NCI-H187 (cell line): ENCODE results near the gene KAT8.
A peak's percentile ranks its signal among the peaks of the same experiment; 100 is the strongest.
"Not testable (repeated sequence)": the region's sequence is repeated elsewhere in the genome, so short reads cannot be mapped to it uniquely, and the experiment has no call there.

Source experiments
- DNase-seq, 2 experiments: peaks; one replicate each; lab custom pipeline; 2025; lab: John Stamatoyannopoulos, UW

The KAT8 gene

DNA sequence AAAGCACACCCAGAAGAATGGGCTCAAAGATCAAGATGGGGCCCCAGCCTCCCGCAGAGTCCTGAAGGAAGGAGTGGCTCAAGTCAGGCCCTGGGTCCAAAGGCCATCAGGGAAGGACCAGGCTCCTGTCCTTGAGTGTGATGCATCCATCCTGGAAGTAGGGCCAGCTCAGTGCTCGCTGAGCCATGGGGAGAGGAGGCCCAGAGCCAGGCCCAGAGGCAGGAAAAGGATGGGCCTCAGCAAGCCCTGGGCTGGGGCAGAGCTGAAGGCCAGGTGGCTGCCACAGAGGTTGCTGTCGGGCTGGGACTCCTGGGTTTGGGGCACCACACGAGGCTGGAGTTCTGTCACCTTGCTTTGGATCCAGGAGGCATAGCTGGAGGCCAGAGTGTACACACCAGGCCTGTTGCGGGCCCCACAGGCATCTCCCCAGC is 14.4 kb downstream of the KAT8 start:
- DNase-seq, result no peak

DNA sequence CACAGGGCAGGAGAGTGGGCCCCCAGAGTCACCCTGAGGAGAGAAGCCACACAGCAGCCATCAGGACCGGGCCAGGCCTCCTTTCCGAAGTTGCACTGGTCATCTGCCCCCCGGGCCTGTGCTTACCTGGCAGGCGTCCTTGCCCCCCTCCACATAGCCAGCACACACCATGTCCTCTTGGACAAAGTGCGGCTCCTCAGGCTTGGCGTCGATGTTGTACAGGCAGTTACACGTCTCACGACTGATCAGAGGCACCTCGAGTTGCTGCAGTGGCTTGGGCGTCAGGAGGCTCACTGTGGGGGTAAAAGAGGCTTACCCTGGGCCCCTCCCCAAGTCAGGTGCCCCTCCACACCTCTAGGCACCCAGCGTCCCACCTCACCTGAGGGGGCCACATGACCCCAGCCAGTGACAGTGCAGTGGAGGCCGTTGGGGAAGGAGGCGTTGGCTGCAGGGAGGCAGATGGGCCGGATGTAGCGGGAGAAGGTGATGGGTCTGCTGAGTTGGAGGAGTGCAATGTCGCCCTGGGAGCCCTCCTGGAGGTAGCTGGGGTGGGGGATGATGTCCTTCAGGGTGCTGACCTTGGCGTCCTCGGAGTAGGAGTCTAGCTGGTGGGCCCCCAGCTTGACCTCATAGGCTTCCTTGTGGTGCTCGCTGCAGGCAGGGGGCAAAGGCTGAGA is 15.0 kb downstream of the KAT8 start:
- DNase-seq, result no peak

DNA sequence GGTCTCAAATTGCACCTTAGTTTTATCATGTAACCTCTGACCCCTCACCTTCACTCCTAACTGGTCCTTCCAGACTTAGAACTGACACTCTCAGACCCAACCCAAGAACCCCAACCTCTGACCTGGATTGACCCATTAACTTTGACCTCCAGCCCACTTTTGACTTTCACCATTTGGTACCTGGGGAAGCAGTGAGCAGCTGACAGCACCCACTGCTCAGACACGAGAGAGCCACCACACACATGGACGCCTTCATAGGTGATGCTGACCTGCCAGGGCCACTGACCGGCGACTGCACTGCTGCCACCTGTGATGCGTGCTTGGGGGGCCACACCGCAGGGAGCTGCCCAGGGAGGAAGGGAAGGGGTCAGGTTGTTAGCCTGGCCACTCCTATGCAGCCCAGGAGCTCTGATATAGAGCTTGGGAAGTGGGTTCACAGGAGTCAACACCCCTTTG is 15.6 kb downstream of the KAT8 start:
- DNase-seq, result no peak

GRCh38 chr16:31134091-31134571 is 16.7 kb downstream of the KAT8 start:
- DNase-seq, result no peak

- no peak for DNase-seq
Observed at GRCh38 chr16:31134625-31135534, 17.4 kb downstream of the KAT8 start.

GRCh38 chr16:31135535-31136286 is 18.2 kb downstream of the KAT8 start, which contains the start of gene PRSS8:
Gene PRSS8 (minus strand): TSS chr16:31135727. CDS start chr16:31135498, 229 bp downstream.
- no peak for DNase-seq

GRCh38 chr16:31136287-31136662 is 18.8 kb downstream of the KAT8 start:
- DNase-seq, result no peak

- DNase-seq, result not testable (repeated sequence)
Observed at GRCh38 chr16:31136822-31137499, 19.5 kb downstream of the KAT8 start.

- DNase-seq, result no peak
Observed at GRCh38 chr16:31138621-31139578, 21.4 kb downstream of the KAT8 start.

DNA sequence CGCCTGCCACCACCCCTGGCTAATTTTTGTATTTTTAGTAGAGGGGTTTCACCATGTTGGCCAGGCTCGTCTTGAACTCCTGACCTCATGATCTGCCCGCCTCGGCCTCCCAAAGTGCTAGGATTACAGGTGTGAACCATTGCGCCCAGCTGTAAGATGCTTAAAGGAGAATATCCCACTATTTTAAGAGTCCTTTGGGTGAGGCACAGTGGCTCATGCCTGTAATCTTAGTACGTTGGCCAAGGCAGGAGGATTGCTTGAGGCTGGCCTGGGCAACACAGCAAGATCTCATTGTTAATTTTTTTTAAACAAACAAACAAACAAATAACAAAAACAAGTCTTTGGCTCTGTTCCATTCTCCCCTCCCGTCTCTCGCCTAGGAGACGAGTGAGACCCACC is 23.6 kb downstream of the KAT8 start:
- not testable (repeated sequence) for DNase-seq

DNA sequence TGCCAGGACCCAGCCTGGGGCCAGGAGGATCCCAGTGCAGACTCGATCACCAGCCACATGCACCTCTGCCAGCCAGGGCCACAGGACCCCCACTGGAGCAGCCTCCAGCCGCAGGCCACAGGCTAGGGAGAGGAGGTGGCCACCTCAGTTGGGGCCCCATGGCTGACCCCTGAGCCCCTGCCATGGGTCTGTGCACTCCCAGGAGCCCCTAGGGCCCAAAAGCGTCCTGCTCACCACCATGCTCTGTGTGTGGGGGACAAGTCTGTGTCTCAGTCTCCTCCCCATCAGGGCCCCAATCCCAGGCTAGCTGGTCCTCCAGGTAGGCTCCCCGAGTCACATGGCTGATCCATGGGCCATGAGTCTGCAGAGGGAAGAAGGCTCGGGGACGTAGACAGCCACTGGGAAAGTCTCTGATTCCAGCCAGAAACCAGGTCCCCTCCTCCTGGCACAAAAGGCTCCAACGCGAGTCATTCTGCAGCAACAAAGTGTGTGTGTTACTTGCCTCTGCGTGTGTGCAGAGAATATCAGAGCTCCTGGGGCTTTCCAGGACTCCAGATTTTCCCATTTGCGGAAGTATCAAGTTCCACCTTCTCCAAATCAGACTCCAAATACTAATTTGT is 24.1 kb downstream of the KAT8 start:
- DNase-seq, result no peak

DNA sequence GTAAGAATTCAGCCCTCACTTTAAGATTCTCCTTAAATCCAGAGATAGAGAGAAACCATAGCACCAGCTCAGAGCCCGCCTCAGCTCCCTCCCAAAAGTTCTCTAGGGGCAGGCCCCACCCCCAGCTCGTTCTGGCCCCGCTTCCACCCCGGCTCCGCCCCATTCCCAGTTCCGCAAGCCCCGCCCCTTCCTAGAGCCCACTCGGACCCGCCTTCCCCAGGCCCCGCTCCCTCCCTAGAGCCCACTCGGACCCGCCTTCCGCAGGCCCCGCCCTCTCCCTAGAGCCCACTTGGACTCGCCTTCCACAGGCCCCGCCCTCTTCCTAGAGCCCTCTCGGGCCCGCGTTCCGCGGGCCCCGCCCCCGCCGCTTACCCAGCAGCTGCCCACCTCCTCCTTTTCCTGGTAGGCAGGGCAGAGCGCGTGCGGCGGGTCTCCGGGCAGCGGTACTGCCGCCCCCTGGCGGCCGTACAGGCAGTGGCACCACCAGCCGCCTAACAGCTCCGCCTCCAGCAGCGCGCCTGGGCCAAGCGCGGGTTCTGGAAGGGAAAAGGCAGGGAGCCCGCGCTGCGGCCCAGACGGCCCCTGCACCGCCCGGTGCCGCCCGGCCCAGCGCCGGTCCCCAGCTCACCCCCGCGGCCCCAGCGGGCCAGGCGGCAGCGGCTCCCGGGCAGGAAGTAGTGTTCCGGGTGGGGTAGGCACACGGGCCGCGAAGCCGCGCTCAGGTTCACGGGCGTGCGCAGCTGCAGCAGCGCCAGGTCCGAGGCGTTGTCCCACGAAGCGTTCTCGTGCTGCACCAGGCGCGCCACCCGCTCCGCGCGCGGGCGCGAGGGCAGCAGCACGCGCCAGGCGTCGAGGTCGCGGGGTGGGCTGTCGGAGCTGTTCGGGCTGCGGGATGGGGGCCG is 24.9 kb downstream of the KAT8 start:
- DNase-seq, result peak; percentile 81 to 87

DNA sequence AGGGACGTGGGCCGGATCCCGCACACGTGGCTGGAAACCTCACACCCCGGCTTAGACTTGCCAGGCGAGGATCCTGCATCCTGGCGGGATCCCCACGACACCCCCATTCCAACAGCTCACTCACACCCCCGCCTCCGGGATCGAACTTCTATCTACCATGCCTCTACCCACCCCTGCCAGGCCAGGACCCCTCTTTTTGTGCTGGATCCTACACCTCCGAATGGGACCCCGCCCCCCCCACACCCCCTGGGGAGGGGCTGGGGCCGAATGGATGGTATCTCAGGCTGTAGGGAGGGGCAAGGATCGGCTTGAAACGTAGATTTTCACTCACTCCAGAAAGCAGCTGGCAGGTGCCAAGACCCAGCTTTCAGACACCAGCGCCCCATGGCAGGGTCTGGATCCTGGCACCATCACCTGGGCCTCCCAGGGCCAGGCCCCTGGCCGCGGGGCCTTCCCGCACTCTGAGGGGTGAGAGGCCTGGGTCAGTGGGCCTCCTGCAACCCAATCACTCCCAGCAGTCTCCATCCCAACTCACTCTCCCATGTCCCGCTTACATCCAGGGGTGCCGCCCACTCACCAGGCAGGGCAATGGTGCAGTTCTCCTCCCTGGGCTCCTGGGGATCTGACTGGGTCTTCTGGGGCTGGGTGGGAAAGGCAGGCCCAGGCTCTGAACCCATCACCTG is 25.7 kb downstream of the KAT8 start:
- DNase-seq, result no peak

GRCh38 chr16:31143694-31144148 is 26.3 kb downstream of the KAT8 start:
- DNase-seq, result no peak

DNA sequence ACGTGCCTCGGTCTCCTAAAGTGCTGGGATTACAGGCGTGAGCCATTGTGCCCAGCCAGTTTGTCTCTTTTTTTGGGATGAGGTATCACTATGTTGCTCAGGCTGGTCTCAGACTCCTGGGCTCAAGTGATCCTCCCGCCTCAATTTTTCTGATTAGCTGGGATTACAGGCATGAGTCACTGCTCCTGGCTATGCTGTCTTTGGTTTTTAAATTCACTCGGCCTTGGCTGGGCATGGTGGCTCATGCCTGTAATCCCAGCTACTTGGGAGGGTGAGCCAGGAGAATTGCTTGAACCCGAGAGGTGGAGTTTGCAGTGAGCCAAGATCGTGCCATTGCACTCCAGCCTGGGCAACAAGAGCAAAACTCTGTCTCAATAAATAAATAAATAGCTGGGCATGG is 27.0 kb downstream of the KAT8 start:
- not testable (repeated sequence) for DNase-seq

GRCh38 chr16:31145398-31145990 is 28.0 kb downstream of the KAT8 start:
- DNase-seq, result no peak

- DNase-seq, result no peak
Observed at GRCh38 chr16:31147574-31147973, 30.1 kb downstream of the KAT8 start.

DNA sequence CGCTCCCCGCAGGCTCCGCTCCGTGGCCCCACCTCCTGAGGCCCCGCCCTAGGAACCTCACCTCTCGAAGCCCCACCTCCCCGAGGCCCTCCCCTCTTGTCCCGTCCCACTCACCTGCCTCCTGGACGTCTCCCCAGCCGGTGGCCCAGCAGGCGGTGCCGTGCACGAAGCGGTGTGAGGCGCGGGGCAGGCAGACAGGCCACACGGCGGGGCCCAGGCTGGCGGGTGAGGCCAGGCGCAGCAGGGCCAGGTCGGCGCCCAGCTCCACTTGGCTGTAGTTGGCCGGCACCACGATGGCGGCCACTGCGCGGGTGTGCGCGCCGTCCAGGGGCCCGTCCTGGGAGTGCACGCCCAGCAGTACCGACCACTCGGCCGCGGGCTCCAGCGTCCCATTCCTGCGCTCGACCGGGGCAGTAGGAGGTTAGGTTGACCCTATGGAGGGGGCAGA is 30.8 kb downstream of the KAT8 start:
- no peak for DNase-seq
